Uterus (tissue), 2 donors: Measurements from ENCODE around the gene SNTG2.

Source experiments
- CTCF ChIP-seq, 4 experiments: fragments of 200-600 bp in 2 of 4; fragments of 450-650 bp in 2 of 4; sonication (generic) in 2 of 4; IDR thresholded peaks; one replicate each; pipeline ENCODE4 v1.5.1; 2016 to 2019; ENCODE audit warnings: antibody characterized with exemption in 4 of 4, mild to moderate bottlenecking in 2 of 4, moderate library complexity in 1 of 4
- POLR2A ChIP-seq, 2 donors: fragments of 450-650 bp; IDR thresholded peaks; one replicate each; pipeline ENCODE4 v1.6.1; 2016; ENCODE audit warnings: antibody characterized with exemption in 2 of 2, mild to moderate bottlenecking in 1 of 2, moderate library complexity in 1 of 2

- TF ChIP-seq CTCF (IDR thresholded peaks at IDR 0.05) (no peak), POLR2A (IDR thresholded peaks at IDR 0.05) (no peak)
Observed at GRCh38 chr2:1283871-1284270, 333.2 kb downstream of the SNTG2 start.
